Measurements from ENCODE around the gene TMPRSS4. TPM values are rescaled to one million over a fixed set of nuclear protein-coding genes. Genes with fewer than 3 reads are reported as not detected.

Gene TMPRSS4
- total RNA-seq, 2 experiments from 2014 or later = not detected

DNA sequence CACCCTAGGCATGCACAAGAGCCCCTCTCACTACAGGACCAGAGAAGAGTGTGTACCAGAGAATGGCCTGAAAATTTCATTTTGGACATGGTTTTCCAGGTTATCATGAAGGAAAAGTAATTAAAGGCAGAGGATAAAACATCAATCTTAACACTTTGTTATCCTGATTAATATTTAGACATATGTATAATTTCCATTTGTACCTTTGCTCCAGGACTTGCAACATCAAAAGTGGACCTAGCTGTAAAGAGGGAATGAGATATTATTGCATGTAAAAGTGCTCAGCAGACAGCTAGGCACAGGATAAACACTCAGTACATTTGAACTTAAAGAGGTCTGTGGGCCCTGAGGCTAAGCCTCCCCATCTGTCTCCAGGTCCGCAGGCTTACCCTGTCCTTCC lies 77.8 kb downstream of the TMPRSS4 start:
- no peak overlapping the region for H3K4me3 Mint-ChIP-seq
- DNase-seq = no peak
- H3K9me3 Mint-ChIP-seq = no peaks in the 10 kb centered on the region

DNA sequence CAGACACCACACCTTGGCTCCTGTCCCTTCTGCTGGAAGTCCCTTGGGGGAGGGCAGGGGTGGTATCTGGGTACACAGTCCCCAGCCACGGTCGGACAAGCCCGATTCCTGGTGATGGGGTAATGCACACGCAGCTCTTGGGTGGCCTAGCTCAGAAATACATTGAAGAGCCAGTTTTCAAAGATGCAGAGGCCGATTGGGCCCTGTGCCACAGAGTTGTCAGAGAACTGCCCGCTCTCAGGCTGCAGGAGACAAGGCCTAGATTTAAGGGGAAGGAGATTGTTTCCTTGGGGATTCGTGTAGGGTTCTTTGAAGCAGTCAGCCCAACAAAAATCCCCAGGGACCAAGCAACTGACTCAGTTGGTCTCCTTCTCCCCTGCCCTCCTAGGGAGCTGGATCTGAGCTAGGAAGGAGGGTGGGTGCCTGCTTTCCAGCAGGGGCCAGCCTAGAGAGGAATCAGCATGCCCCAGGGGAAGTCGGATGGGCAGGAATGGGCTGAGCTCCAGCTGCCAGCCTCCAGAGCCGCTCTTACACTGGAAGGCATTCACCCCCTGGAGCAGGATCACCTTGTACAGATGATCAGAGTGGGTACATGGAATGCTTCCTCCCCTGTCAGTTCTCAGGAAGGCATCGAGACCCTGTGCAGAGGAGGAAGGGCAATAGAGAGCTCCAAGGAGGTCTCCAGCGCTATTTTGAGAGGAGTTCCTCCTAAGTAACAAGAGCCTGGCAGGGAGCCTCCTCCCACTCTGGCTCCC lies 79.1 kb downstream of the TMPRSS4 start:
- Mint-ChIP-seq H3K36me3 (ENCODE audit: low read depth) (no peaks in the 10 kb centered on the region), H3K4me3 (no peak overlapping the region), H3K27me3 (ENCODE audit: low read depth) (peaks cover 64% of the 10 kb centered on the region), H3K27ac (no peak overlapping the region), H3K4me1 (ENCODE audit: low read depth) (peaks cover 11% of the 10 kb centered on the region), H3K9me3 (no peaks in the 10 kb centered on the region)
- intact Hi-C loops (cut with micrococcal nuclease) = no loop called here
- no peak for DNase-seq
- CTCF ChIA-PET = interaction anchor here (0.7 to 5.3 kb wide), 6 partner anchors 11 to 224 kb away, joined by 3 to 74 read pairs (median 6); no protein-coding TSS in a partner anchor

More for the DNA sequence above, 77.8 kb downstream of the TMPRSS4 start:
- H3K27me3 Mint-ChIP-seq (ENCODE audit: low read depth) = peaks cover 63% of the 10 kb centered on the region
- CTCF ChIA-PET = interaction anchor here (2.1 to 5.3 kb wide), 2 partner anchors 11 to 15 kb away, joined by 6 to 74 read pairs; no protein-coding TSS in a partner anchor
- H3K4me1 Mint-ChIP-seq (ENCODE audit: low read depth) = peaks cover 11% of the 10 kb centered on the region
- no peak overlapping the region for H3K27ac Mint-ChIP-seq
- no peaks in the 10 kb centered on the region for H3K36me3 Mint-ChIP-seq (ENCODE audit: low read depth)
- intact Hi-C loops (cut with micrococcal nuclease) = no loop called here

DNA sequence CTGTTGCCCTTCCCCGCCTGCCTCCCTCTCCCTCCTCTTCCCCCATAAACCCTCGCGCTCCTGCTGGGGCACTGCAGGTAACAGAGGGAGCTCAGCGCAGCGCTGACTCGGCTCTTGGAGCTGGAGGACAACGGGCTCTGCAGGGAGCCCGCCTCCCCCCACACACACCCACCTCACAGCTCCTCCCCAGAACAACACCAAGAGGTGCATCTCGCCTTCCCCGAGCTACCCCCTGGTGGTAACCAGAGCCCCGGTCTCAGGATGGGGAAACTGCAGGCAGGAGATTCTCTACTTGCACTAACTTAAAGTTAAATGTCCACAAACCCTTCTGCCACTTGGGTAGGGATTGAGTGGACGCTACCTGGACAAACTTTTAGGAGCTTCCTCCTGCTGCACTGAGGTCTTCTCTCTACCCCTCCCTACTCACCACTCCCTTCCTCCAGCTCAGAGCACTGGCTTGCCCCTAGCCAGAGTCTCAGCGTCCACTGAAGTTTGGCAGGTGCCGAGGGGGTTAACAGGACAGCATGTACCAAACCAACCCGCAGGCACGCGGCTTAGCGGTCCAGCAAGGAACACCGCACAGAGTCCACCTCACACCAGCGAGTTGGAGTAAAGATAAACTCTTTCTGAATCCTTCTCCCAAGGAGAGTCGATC lies 79.8 kb downstream of the TMPRSS4 start:
- DNase-seq = peak; percentile 39
- H3K9me3 Mint-ChIP-seq = no peaks in the 10 kb centered on the region
- H3K36me3 Mint-ChIP-seq (ENCODE audit: low read depth) = no peaks in the 10 kb centered on the region
- H3K4me1 Mint-ChIP-seq (ENCODE audit: low read depth) = peaks cover 11% of the 10 kb centered on the region
- intact Hi-C loops (cut with micrococcal nuclease) = no loop called here
- no peak overlapping the region for H3K4me3 Mint-ChIP-seq
- CTCF ChIA-PET = interaction anchor here (0.7 to 5.3 kb wide), 6 partner anchors 10 to 313 kb away, joined by 3 to 74 read pairs (median 5); no protein-coding TSS in a partner anchor
- H3K27ac Mint-ChIP-seq = no peak overlapping the region
- H3K27me3 Mint-ChIP-seq (ENCODE audit: low read depth) = peaks cover 61% of the 10 kb centered on the region

DNA sequence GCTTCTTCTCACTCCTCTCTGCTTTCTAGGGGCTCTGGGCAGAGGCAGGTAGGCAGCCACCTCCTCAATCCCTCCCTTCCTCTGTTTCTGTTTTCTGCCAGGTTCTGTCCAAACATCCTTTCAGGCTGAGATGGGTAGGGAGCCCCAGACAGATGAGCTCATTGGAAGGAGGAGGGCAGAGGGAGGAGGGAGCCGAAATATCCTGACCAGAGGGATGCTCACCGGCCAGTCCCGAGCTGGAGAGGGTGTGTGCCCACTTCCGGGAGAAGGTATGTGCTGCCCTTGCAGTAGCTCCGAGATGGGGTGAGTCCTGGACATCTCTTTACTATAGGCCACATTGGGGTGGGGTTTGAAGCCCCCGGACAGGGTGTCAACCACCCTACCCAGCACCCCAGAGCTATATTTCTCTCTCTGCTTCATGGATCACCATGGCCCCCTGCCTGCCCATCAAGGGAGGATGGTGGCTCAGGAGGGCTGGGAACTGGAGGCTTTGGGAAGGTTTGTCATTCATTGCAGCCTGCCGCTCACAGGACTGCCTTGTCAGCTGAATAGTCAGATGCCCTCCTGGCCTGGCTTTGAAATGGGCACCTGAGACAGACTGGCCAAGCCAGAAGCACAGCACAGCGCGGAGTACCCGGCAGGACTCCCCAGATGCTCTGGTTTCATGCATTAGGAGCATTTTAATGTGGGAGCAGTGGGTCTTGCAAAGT lies 80.5 kb downstream of the TMPRSS4 start:
- CTCF ChIA-PET = interaction anchor here (0.9 to 5.3 kb wide), 3 partner anchors 13 to 314 kb away, joined by 3 to 74 read pairs (median 9); no protein-coding TSS in a partner anchor

DNA sequence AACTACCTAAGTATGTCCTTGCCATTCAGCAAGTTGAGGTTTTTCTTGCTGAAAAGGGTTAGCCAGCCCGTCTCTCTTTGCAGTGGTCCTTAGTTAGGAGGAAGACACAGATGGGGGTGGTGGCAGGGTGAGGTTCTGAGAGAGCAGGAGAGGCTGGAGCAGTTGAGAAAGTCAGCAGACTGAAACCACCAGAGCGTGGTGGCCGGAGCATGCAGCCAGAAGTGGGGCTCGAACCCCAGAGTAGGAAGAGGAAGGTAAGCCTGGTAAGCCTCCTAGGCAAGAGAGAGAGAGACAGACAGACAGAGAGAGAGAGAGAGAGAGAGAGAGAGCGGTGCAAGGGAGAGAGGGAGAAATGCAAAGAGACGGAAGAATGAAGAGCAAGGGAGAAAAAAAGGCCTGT lies 84.9 kb downstream of the TMPRSS4 start:
- H3K9me3 Mint-ChIP-seq = no peaks in the 10 kb centered on the region

More for the DNA sequence above, 80.5 kb downstream of the TMPRSS4 start:
- Mint-ChIP-seq H3K27me3 (ENCODE audit: low read depth) (peaks cover 55% of the 10 kb centered on the region), H3K4me3 (no peak overlapping the region), H3K36me3 (ENCODE audit: low read depth) (no peaks in the 10 kb centered on the region), H3K9me3 (no peaks in the 10 kb centered on the region), H3K4me1 (ENCODE audit: low read depth) (peaks cover 11% of the 10 kb centered on the region), H3K27ac (no peak overlapping the region)
- intact Hi-C loops (cut with micrococcal nuclease) = no loop called here
- no peak for DNase-seq

DNA sequence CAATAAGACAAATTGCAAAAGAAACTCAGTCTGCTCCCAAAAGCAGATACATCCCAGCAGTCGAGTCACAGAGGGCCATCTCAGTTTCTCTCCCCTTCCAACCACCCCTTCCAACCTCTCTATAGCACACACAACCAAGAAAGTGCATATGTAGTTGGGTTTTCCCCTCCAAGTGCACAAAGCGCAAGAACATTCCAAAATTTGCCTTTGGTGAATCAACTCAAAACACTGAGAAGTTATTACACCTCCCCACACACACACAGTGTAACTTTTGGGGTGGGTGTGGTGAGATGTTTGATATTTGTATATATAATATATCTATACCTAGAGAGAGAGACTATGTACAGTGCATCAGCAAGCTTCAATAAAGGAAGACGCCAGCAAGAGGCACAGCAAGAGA lies 86.0 kb downstream of the TMPRSS4 start:
- intact Hi-C loops (cut with micrococcal nuclease) = no loop called here
- Mint-ChIP-seq H3K4me3 (no peak overlapping the region), H3K9me3 (no peaks in the 10 kb centered on the region), H3K36me3 (ENCODE audit: low read depth) (no peaks in the 10 kb centered on the region), H3K4me1 (ENCODE audit: low read depth) (no peaks in the 10 kb centered on the region), H3K27ac (no peak overlapping the region), H3K27me3 (ENCODE audit: low read depth) (peaks cover 8% of the 10 kb centered on the region)
- CTCF ChIA-PET = interaction anchor here (2.4 kb wide), 1 partner anchor 9 kb away, joined by 12 read pairs; no protein-coding TSS in a partner anchor
- no peak for DNase-seq

More for the DNA sequence above, 84.9 kb downstream of the TMPRSS4 start:
- Mint-ChIP-seq H3K4me3 (no peak overlapping the region), H3K4me1 (ENCODE audit: low read depth) (peaks cover under 1% of the 10 kb centered on the region), H3K36me3 (ENCODE audit: low read depth) (no peaks in the 10 kb centered on the region), H3K27me3 (ENCODE audit: low read depth) (peaks cover 18% of the 10 kb centered on the region), H3K27ac (no peak overlapping the region)
- DNase-seq = no peak
- intact Hi-C loops (cut with micrococcal nuclease) = no loop called here
- CTCF ChIA-PET = interaction anchor here (2.4 kb wide), 1 partner anchor 10 kb away, joined by 12 read pairs; no protein-coding TSS in a partner anchor

DNA sequence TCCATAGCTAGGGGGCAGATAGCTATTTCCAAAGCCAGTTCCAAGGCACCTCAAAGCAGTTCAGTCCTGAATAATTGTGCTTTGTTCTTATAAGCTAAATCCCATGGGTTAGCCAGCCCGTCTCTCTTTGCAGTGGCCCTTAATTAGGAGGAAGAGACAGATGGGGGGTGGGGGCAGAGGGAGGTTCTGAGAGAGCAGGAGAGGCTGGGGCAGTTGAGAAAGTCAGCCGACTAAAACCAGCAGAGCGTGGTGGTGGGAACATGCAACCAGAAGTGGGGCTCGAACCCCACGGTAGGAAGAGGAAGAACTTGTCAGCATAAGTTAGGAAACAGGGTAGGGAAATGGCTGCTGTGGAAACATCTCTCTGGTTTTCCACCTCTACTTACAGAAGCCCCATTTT lies 86.6 kb downstream of the TMPRSS4 start:
- Mint-ChIP-seq H3K27me3 (ENCODE audit: low read depth) (peaks cover 5% of the 10 kb centered on the region), H3K27ac (no peak overlapping the region), H3K9me3 (no peaks in the 10 kb centered on the region), H3K4me1 (ENCODE audit: low read depth) (no peaks in the 10 kb centered on the region), H3K36me3 (ENCODE audit: low read depth) (no peaks in the 10 kb centered on the region), H3K4me3 (no peak overlapping the region)
- DNase-seq = no peak
- intact Hi-C loops (cut with micrococcal nuclease) = no loop called here
- CTCF ChIA-PET = interaction anchor here (2.4 kb wide), 1 partner anchor 8 kb away, joined by 12 read pairs; no protein-coding TSS in a partner anchor

DNA sequence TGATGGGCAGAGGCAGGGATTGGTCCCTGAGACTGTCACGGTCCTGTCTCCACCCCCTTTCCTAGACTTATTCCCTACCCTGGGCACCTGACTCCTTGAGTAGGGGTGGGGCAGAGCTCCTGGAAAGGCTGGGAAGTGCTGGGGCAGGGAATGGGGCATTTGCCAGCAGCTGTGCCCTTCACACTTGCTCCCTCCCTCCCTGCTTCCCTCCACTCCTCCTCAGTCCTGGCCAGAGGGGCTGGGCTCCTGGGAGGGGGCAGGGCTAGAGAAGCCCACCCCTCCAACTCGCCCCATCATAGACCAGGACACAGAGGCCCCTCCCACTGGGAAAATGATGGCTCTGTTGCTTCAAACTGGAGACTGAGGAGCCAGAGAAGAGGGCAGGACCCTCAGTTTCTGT lies 88.0 kb downstream of the TMPRSS4 start:
- intact Hi-C loops (cut with micrococcal nuclease) = no loop called here
- no peaks in the 10 kb centered on the region for H3K9me3 Mint-ChIP-seq
- CTCF ChIA-PET = interaction anchor here (0.9 kb wide), 1 partner anchor 17 kb away, joined by 3 read pairs; no protein-coding TSS in a partner anchor
- H3K4me3 Mint-ChIP-seq = no peak overlapping the region
- no peaks in the 10 kb centered on the region for H3K4me1 Mint-ChIP-seq (ENCODE audit: low read depth)
- no peaks in the 10 kb centered on the region for H3K36me3 Mint-ChIP-seq (ENCODE audit: low read depth)
- DNase-seq = no peak
- H3K27me3 Mint-ChIP-seq (ENCODE audit: low read depth) = peaks cover 2% of the 10 kb centered on the region
- no peak overlapping the region for H3K27ac Mint-ChIP-seq

DNA sequence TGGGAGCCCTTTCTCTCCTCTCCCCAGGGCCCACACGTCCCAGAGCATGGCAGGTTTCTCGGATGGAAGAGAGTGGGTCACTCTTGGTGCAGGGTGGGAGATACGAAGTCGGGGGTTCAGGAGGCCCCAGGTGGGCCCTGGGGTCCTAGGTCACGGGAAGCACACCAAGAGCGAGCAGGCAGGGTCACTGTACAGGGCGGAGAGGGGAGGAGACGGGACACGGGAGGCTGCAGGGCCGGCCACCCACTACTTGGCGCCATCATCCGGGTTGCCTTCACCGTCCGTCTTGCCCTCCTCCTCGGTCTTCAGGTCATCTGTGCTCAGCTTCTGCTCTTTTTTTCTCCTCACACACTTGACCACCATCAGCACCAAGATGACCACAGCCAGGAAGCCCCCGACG lies 89.8 kb downstream of the TMPRSS4 start:
- Mint-ChIP-seq H3K36me3 (ENCODE audit: low read depth) (no peaks in the 10 kb centered on the region), H3K27ac (no peak overlapping the region), H3K4me1 (ENCODE audit: low read depth) (peaks cover under 1% of the 10 kb centered on the region), H3K4me3 (no peak overlapping the region), H3K27me3 (ENCODE audit: low read depth) (peaks cover 2% of the 10 kb centered on the region), H3K9me3 (no peaks in the 10 kb centered on the region)
- no peak for DNase-seq
- CTCF ChIA-PET = interaction anchor here (1.0 to 1.2 kb wide), 2 partner anchors 10 to 58 kb away, joined by 3 read pairs; partner anchors contain the start of gene JAML
- intact Hi-C loops (cut with micrococcal nuclease) = no loop called here

DNA sequence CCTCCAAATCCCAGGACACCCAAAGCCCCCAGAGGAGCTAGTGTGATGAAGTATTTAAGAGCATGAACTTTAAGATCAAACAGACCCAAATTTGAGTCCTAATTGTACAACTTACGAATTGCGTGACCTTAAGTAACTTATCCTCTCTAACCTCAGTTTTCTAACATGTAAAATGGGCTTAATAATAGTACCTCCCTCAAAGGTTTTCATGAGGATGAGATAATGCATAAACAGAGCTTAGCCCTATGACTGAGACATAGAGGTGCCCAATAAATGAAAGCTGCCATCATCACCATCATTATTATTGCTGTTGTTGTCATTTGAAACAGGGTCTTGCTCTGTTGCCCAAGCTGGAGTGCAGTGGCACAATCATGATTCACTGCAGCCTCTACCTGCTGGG lies 90.4 kb downstream of the TMPRSS4 start:
- no peaks in the 10 kb centered on the region for H3K36me3 Mint-ChIP-seq (ENCODE audit: low read depth)
- intact Hi-C loops (cut with micrococcal nuclease) = no loop called here
- peaks cover 2% of the 10 kb centered on the region for H3K4me1 Mint-ChIP-seq (ENCODE audit: low read depth)
- H3K27ac Mint-ChIP-seq = no peak overlapping the region
- no peak for DNase-seq
- CTCF ChIA-PET = interaction anchor here (0.6 to 5.4 kb wide), 7 partner anchors 11 to 422 kb away, joined by 3 to 74 read pairs (median 3); partner anchors contain the start of genes JAML and MPZL2
- no peak overlapping the region for H3K4me3 Mint-ChIP-seq
- peaks cover 2% of the 10 kb centered on the region for H3K27me3 Mint-ChIP-seq (ENCODE audit: low read depth)
- no peaks in the 10 kb centered on the region for H3K9me3 Mint-ChIP-seq

DNA sequence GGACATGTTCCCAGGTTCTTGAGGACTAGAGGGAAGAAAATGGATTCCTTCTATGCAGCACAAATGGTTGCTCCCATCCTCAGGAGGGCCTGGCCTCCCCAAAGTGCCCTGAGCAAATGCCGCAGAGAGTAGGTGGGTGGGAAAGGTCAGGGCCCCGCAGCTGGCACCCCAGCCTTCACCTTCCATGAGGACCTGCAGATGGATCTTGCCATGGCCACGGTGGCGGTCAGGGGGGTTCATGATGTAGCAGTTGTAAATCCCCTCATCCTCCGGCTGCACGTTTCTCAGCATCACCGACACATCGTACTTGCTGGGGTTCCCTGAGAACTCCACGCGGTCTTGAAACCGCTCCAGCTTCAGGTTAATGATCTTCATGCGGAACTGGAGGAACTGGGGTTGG lies 91.0 kb downstream of the TMPRSS4 start:
- DNase-seq = no peak
- H3K4me3 Mint-ChIP-seq = no peak overlapping the region
- intact Hi-C loops (cut with micrococcal nuclease) = no loop called here
- no peak overlapping the region for H3K27ac Mint-ChIP-seq
- H3K4me1 Mint-ChIP-seq (ENCODE audit: low read depth) = peaks cover 2% of the 10 kb centered on the region
- peaks cover 2% of the 10 kb centered on the region for H3K27me3 Mint-ChIP-seq (ENCODE audit: low read depth)
- CTCF ChIA-PET = interaction anchor here (0.6 to 5.4 kb wide), 5 partner anchors 11 to 96 kb away, joined by 3 to 74 read pairs (median 3); partner anchors contain the start of genes JAML and MPZL2
- no peaks in the 10 kb centered on the region for H3K9me3 Mint-ChIP-seq
- H3K36me3 Mint-ChIP-seq (ENCODE audit: low read depth) = no peaks in the 10 kb centered on the region

DNA sequence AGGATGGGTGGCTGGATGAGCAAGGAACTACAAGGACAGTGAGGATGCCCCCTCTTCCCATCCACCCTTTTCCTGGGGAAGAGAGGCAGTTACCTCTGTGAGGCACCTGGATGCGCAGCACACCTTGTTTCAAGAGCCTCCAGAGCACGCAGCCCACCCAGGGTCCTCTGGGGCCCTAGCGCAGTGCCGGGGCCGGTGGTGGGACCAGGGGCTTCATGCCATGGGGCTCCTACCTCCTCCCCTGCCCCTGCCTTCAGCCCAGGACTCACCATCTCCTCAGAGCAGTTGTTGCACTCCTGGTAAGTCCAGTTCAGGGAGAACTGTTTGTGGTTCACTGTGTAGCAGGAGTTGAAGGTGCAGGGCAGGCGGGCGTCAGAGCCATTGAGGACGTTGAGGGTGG lies 91.4 kb downstream of the TMPRSS4 start:
- Mint-ChIP-seq H3K27ac (no peak overlapping the region), H3K4me1 (ENCODE audit: low read depth) (peaks cover 2% of the 10 kb centered on the region), H3K27me3 (ENCODE audit: low read depth) (peaks cover 2% of the 10 kb centered on the region), H3K9me3 (no peaks in the 10 kb centered on the region), H3K36me3 (ENCODE audit: low read depth) (no peaks in the 10 kb centered on the region), H3K4me3 (no peak overlapping the region)
- CTCF ChIA-PET = interaction anchor here (1.1 to 5.4 kb wide), 3 partner anchors 11 to 24 kb away, joined by 3 to 105 read pairs (median 74); no protein-coding TSS in a partner anchor
- DNase-seq = no peak
- intact Hi-C loops (cut with micrococcal nuclease) = no loop called here
